ELF-1 (cell line): ENCODE results near the gene ZNF610.

Experiments used
- DNase-seq: peaks from one replicate; pipeline ENCODE4 v3.0.0-alpha.2; 2016; ENCODE audit warnings: low read depth, low spot score

ZNF610 gene

GRCh38 chr19:52397310-52398080 is 61.5 kb downstream of the ZNF610 start, which contains the start of gene ZNF528:
ZNF528 (plus strand) TSS chr19:52397849; CDS start chr19:52402014, 4,165 bp downstream.
- peak; percentile 95 for DNase-seq

DNA sequence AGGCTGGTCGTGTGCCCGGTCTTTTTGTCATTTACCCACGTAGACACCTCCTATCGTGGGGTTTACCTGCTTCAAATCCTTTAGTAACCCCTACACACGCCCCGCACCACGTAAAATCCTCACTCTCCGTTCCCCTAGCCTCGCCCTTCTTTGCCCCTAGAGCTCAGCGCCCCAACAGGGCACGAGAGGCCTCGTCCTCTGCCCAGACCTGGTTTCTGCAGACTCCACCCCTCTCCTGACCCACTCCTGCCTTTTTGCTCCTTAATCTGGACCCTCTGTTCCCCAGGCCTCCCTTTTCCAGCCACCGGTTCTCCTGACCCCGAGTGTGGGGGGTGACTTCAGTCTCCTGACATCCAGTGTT is 62.0 kb downstream of the ZNF610 start:
- no peak for DNase-seq

DNA sequence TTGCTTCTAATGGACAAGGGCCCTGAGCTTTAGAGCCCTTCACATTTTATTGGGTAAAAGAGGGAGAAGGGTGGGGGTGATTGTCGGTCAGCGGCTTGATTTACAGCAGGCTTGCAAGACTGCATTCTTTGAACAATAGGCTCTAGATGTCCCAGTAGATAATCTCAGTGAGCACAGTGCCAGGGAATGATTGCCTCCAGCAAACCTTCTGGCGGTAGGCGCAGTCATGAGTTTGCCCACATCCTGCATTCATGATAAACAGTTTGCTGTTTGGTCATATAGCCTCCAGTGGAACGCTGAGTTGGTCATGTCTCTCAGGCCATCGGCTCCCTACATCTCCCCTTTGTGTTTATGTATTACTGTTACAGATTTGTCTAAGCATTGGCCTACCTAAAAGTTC is 74.2 kb downstream of the ZNF610 start:
- DNase-seq, result peak; percentile 43

GRCh38 chr19:52415711-52416110 is 79.7 kb downstream of the ZNF610 start:
- no peak for DNase-seq
